Subcutaneous adipose tissue (tissue), 4 donors: Measurements from ENCODE around the gene AFDN. TPM values are rescaled to one million over a fixed set of nuclear protein-coding genes. Genes with fewer than 3 reads are reported as not detected.

Source experiments
- total RNA-seq, 4 donors: library from RNA; depleted of rRNA; stranded (reverse); fragments of >200 nt; gene quantifications; one replicate each; pipeline ENCODE4 v1.1.0, GENCODE V29; 2016
- TF ChIP-seq, protein P1 (sequence below): fragments of 450-650 bp; IDR thresholded peaks from one replicate; pipeline ENCODE4 v1.5.1; 2016; ENCODE audit warnings: low read depth, mild to moderate bottlenecking, control low read depth, antibody characterized with exemption, moderate library complexity

AFDN gene
- total RNA-seq, 4 donors from 2014 or later: 51.5 to 126 (median 88.1) TPM

DNA sequence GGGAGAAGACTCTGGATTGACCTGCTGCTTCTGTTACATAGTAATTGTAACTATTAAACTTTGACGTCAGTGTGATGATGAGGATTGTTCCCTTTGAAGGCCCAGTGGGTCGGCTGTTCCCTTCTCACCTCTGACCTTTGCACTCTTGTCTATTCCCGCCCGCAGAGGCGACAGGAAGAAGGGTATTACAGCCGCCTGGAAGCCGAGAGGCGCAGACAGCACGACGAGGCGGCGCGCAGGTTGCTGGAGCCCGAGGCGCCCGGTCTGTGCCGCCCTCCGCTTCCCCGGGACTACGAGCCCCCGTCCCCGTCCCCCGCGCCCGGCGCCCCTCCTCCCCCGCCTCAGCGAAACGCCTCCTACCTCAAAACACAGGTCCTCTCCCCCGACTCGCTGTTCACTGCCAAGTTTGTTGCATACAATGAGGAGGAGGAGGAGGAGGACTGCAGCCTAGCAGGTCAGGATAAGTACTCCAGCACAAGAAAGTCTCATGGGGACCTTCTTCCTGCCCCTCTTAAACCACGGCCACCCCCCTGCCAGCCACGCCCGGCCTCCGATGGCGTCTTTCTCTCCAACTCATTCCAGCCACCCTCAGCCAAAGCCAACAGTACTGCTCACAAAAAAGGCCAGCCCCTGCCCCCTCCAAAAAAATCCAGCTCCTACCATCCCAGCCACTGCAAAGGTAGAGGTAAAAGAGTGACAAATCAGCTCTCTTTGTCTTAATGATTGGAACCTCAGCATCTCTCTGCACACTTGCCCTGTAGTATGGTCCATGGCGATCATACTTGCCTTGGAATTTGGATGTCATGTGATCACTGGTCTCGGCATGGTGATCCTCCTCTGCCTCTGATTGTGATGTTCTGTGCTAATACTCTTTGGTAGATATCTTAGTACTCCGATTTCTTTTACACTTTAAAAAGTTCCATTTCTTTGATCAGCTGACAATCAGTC is 139.2 kb downstream of the AFDN start:
- TF ChIP-seq, protein P1, sequence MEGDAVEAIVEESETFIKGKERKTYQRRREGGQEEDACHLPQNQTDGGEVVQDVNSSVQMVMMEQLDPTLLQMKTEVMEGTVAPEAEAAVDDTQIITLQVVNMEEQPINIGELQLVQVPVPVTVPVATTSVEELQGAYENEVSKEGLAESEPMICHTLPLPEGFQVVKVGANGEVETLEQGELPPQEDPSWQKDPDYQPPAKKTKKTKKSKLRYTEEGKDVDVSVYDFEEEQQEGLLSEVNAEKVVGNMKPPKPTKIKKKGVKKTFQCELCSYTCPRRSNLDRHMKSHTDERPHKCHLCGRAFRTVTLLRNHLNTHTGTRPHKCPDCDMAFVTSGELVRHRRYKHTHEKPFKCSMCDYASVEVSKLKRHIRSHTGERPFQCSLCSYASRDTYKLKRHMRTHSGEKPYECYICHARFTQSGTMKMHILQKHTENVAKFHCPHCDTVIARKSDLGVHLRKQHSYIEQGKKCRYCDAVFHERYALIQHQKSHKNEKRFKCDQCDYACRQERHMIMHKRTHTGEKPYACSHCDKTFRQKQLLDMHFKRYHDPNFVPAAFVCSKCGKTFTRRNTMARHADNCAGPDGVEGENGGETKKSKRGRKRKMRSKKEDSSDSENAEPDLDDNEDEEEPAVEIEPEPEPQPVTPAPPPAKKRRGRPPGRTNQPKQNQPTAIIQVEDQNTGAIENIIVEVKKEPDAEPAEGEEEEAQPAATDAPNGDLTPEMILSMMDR: no peak

DNA sequence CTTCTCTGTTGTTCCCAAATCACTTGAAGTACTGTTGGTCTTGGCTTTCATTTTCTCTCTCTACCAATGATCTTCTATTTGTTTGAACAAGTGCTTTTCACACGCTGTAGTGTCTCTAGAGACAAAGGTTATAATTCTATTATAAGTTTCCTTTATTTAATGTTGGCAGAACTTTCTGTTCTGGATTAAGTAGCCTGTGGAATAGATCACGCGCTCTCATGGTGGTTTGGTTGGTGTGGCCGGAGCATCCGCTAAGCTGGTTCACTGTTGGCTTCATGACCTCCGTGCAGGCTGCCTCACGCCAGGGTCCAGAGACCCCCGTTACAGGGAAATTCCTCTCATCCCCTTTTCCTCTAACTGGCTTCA is 139.8 kb downstream of the AFDN start:
- TF ChIP-seq, protein P1: no peak

DNA sequence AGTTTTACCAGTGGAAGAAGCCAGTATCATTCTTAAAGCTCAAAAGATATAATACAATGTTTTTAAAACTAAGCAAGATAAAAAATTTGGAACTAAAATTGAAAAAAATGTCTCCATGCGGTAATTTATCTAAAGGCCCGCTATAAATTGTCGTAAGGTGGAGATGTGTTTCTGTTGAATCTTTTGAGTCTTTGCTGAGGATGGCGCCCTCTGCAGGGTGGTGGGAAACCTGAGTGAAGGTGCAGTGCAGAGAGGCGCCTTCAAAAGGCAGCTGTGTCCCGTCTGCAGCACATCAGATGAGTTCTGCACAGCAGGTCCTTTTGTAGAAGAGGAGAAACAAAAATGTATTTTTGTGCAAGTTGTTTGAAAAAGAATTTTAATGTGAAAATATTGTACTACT is 141.4 kb downstream of the AFDN start:
- TF ChIP-seq, protein P1: no peak

DNA sequence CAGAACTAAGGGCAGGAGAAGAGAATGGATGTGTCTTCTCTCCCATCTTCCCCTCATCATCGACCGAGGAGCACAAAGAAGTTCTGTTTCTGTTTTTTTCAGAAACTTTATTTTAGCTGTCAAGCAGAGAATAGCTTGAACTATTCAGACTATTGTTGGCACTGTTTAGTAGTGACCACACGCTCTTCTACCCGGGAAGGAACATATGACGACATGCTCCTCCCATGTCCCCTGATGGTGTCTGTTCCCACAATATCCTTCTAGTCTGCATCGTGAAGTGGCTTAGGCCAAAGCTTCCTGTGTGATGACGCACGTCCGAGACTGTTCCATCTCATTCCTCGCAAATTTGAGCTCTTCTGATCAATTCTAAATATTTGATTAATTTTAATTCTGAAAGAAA is 143.5 kb downstream of the AFDN start:
- TF ChIP-seq, protein P1: no peak

DNA sequence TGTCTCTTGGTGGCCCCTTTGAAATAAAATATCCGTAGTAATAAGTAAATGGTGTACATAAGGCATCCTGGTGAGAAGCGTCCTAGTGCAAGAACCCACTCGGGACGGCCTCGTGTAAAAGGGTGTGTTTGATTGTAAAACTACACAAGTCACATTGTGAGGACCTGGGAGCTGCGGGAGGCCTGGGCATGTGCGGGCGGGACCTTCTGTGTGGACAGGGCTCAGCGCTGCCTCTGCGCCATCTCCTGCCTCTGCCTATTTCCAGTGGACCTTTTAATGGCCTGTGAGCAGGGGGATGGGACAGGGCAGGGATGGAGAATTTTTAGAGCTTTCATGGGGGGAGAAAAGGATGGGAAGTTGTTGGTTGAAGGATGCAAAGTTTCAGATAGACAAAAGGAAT is 145.5 kb downstream of the AFDN start:
- TF ChIP-seq, protein P1: no peak

DNA sequence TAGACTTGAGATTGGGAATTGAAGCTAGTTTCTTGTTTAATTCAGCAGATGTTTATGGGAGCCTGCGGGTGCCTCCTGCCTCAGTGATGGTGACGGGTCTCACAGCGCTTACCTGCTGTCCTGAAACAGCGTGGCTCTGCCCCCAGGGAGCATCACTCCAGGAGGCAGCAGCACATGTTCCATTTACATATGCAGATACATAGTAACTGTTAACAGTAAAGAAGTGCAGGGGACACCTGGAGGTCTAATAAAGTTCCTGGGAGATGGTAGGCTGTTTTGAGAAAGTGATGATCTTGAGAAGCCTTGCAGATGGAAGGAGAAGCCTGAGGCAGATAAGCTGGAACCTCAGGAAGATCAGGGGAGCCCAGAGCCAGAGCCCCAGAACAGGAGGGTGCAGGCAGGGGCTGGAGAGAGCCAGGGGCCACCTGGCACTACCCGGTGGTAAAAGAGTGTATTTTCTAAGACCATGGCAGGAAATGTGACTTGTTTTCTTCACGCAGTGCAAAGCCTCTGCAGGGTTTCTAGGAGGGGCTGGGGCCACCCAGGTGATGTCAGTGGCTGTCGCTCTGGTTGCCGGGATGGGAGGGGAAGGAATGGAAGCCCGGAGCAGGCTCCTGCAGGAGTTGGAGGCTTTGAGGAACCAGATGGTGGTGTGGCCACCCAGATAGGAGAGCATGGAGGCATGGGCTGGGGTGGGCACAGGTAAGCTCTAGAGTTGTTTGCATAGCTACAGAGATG is 146.6 kb downstream of the AFDN start:
- TF ChIP-seq, protein P1: no peak

DNA sequence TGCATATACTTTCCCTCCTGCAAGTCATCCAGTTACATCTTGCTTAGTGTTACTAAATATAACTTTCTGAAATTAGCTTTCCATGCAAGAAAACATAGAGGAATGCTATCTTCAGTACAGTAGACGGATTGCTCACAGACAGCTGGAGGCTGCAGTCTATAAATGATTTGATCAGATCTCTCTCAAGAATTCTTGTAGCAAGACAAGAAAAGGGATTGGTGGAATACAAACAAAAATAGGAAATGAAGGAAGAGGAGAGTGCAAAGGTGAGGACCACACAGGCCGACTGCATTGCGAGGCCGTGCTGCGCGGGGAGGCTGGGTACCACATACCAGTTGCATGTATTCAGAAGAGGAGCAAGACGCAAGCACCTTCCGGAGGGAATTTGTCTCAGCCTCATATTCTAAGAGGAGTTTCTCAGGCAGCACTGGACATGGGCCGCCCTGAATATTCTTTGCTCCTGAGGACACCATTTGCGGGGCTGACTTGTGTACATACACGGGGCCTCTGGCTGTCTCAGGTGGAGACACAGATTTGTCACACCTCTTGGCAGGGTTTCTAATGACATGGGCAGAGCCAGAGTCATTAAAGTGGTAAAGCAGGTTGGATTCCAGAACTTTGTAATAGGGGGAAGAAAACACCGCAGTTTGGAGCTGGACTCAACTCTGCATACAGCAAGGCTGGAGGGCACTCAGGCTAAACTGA is 148.1 kb downstream of the AFDN start:
- TF ChIP-seq, protein P1: no peak
